ENCODE data around the gene HOXC10.

HOXC10 gene

DNA sequence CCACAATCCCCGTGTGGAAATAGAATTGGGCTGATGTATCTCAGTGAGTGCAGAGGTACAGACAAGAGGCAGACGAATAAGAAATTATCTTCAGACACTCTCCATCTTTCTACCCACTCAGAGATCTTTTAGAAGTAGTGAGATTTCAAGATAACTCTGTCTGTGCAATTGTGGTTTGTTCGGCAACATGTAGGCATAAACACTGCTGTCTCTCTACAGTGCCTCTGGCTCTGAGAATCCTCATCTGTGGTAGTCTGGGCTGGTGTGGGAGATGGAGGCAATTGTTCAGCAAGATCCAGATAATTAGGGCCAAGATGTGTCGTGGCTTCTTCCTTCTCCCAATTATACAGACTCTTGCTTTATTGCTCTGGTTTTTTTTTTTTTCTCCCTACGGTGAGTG lies 43.2 kb upstream of the HOXC10 start:
- Histone ChIP-seq H3K9me3 (peaks cover 59% of the 10 kb centered on the region), H3K27ac (no peak overlapping the region), H3K36me3 (no peaks in the 10 kb centered on the region), H3K4me3 (no peak overlapping the region), H4K20me1 (peaks cover 82% of the 10 kb centered on the region), H3K27me3 (peaks cover 100% of the 10 kb centered on the region), H3K9ac (no peak overlapping the region), H3K4me2 (no peak overlapping the region), H3K4me1 (no peaks in the 10 kb centered on the region)
- TF ChIP-seq Cebpa-rat (IDR thresholded peaks at IDR 0.05), result no peak

DNA sequence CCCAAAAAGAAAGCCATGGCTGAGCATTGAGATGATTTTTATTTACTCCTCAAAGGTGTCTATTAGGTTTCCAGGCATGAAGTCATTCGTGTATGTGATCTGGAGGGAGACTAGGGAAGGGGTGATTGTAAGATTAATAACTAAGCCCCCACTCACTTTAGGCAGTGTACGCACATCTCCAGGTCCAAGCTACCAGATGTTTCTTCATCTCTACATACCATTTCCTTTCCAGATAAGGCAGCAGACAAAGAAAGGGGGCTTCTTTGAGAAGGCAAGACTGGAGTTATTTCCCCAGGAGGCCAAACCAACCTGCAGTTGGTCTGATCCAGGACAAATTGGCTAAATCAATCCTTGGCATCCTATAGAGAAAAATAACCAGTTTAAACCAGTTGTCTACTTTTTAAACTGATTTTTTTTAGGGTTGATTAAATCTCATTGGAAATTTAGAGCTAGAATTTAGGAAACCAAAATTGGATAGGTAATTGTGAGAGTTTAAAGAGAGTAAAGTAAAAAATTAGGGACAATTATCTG lies 42.4 kb upstream of the HOXC10 start:
- TF ChIP-seq Cebpa-rat (IDR thresholded peaks at IDR 0.05), result no peak
- Histone ChIP-seq H3K36me3 (no peaks in the 10 kb centered on the region), H3K4me3 (no peak overlapping the region), H3K9ac (no peak overlapping the region), H3K27ac (no peak overlapping the region), H3K4me2 (no peak overlapping the region), H4K20me1 (peaks cover 81% of the 10 kb centered on the region), H3K27me3 (peaks cover 100% of the 10 kb centered on the region), H3K9me3 (peaks cover 59% of the 10 kb centered on the region), H3K4me1 (no peaks in the 10 kb centered on the region)

GRCh38 chr12:53944209-53944608 lies 40.7 kb upstream of the HOXC10 start:
- no peaks in the 10 kb centered on the region for H3K36me3 ChIP-seq
- H3K9ac ChIP-seq, result no peak overlapping the region
- H3K4me3 ChIP-seq, result no peak overlapping the region
- H3K27me3 ChIP-seq, result peaks cover 100% of the 10 kb centered on the region
- H3K27ac ChIP-seq, result no peak overlapping the region
- peaks cover 44% of the 10 kb centered on the region for H3K9me3 ChIP-seq
- no peak overlapping the region for H3K4me2 ChIP-seq
- no peaks in the 10 kb centered on the region for H3K4me1 ChIP-seq
- H4K20me1 ChIP-seq, result peaks cover 84% of the 10 kb centered on the region
- TF ChIP-seq Cebpa-rat (IDR thresholded peaks at IDR 0.05), result no peak

GRCh38 chr12:53944907-53945847 lies 39.8 kb upstream of the HOXC10 start:
- Histone ChIP-seq H3K4me3 (no peak overlapping the region), H3K36me3 (no peaks in the 10 kb centered on the region), H4K20me1 (peaks cover 84% of the 10 kb centered on the region), H3K9ac (no peak overlapping the region), H3K4me1 (no peaks in the 10 kb centered on the region), H3K9me3 (peaks cover 43% of the 10 kb centered on the region), H3K4me2 (no peak overlapping the region), H3K27ac (no peak overlapping the region), H3K27me3 (peaks cover 100% of the 10 kb centered on the region)
- TF ChIP-seq Cebpa-rat (IDR thresholded peaks at IDR 0.05), result no peak

GRCh38 chr12:53947743-53948142 lies 37.2 kb upstream of the HOXC10 start:
- H3K27me3 ChIP-seq, result peaks cover 100% of the 10 kb centered on the region
- H3K9me3 ChIP-seq, result peaks cover 35% of the 10 kb centered on the region
- H3K27ac ChIP-seq, result no peak overlapping the region
- H3K9ac ChIP-seq, result no peak overlapping the region
- TF ChIP-seq Cebpa-rat (IDR thresholded peaks at IDR 0.05), result no peak
- no peaks in the 10 kb centered on the region for H3K36me3 ChIP-seq
- H3K4me1 ChIP-seq, result no peaks in the 10 kb centered on the region
- H3K4me2 ChIP-seq, result no peak overlapping the region
- H3K4me3 ChIP-seq, result no peak overlapping the region
- H4K20me1 ChIP-seq, result peaks cover 99% of the 10 kb centered on the region

DNA sequence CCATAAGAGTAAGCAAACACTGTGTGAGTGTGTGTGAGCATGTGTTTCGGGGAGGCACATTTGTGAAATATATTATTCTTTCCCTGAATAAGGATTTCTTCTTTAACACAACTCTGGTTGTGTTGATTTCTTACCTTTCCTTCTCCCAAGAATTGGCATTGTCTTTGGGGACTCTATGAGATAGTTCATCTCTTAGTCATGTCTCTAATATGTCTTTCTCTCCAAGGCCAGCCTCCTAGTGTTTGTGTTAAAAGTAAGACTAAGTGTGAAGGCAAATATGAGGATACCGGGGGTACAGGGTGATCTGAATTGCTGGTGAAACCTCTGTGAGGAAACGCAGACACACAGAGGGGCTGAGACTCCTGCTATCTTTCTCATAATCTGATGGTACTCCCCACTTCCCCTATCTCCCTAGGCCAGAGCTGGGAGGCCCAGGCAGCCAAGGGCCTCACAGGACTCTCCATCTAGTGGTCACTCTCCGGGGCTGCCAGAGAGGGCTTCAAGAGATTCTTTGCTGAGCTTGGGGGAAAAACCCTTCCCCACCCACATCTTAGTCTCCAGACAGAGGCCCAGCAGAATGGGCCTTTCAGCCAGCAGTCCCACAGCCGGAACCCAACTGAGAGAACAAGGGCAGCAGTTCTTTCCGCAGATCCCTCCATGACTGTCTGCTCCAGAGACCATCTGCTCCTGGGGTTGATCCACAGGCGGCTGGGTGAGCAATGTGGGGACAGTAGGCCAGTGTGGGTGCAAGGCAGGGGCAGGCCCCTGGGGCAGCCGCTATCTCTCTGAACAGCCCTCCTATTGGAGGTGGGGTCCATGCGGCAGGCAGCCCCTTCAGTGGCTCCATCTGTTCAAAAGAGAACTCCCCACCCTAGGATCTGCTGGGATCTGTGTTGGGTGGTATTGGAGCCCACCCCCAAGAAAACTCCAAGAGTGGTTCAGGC lies 36.0 kb upstream of the HOXC10 start:
- Histone ChIP-seq H3K9ac (no peak overlapping the region), H3K27ac (no peak overlapping the region), H3K4me1 (no peaks in the 10 kb centered on the region), H4K20me1 (peaks cover 99% of the 10 kb centered on the region), H3K4me2 (no peak overlapping the region), H3K4me3 (no peak overlapping the region), H3K27me3 (peaks cover 100% of the 10 kb centered on the region), H3K36me3 (no peaks in the 10 kb centered on the region), H3K9me3 (peaks cover 28% of the 10 kb centered on the region)
- TF ChIP-seq Cebpa-rat (IDR thresholded peaks at IDR 0.05), result no peak

DNA sequence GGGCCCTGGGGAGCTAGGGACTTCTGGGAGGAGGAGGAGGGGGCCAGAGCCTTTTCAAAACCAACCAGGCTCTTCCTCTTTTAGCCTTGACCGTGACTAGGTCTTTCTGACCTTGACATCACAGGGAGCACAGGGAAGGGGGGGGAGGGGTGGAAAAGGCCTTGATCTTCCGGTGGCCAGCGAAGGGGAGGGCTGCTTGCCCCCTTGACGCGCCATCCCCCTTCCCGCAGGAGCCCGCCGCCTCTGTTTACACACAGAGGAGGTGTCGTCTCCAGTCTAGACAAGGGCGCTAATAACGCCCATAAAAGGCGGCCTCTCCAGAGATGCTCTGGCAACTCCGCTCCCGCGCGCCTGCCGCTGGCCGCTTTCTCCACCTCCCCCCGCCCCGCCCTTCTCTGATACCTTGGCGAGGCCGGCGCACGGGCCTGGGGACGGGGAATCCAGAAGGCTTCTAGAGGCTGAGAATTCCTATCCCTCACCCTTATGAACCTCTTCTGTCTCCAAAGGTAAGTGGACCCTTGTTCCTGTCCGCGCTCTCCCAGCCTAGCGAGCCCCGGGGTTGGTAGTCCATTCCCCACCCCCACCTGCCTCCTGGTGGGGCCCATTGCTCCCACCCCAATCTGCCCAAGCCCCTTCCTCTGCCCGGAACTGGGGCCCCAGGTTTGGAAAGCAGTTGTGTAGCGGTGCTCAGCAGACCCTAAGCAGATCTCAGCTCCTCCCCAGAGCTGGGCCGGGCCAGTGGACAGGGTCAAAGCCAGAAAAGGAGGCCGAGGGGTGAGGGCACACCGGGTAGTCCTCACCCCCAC lies 35.1 kb upstream of the HOXC10 start:
- H3K4me2 ChIP-seq, result no peak overlapping the region
- H3K36me3 ChIP-seq, result no peaks in the 10 kb centered on the region
- peaks cover 25% of the 10 kb centered on the region for H3K9me3 ChIP-seq
- H3K27me3 ChIP-seq, result peaks cover 100% of the 10 kb centered on the region
- H3K4me3 ChIP-seq, result no peak overlapping the region
- H3K27ac ChIP-seq, result no peak overlapping the region
- peaks cover 99% of the 10 kb centered on the region for H4K20me1 ChIP-seq
- TF ChIP-seq Cebpa-rat (IDR thresholded peaks at IDR 0.05), result no peak
- no peaks in the 10 kb centered on the region for H3K4me1 ChIP-seq
- no peak overlapping the region for H3K9ac ChIP-seq

DNA sequence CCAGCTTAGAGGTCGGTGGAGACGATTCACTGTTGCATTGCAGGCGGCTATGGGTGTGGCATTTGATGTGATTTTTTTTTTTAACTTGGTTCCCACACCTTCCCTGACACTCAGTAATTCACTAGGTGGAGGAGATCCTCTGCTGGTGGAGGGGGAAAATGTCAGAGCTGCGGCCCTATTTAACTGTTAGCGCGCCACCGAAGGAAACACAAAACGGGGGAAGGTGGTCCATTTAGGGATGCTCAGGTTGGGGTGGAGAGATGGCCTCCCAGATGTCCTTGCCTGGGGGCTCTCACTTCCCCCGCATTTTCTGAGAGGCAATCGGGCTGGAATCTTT lies 34.5 kb upstream of the HOXC10 start:
- H3K27ac ChIP-seq, result no peak overlapping the region

More for the DNA sequence above, 34.5 kb upstream of the HOXC10 start:
- Histone ChIP-seq H3K9ac (no peak overlapping the region), H3K4me1 (no peaks in the 10 kb centered on the region), H3K27me3 (peaks cover 100% of the 10 kb centered on the region), H3K4me3 (no peak overlapping the region), H3K4me2 (no peak overlapping the region), H3K36me3 (no peaks in the 10 kb centered on the region), H3K9me3 (peaks cover 25% of the 10 kb centered on the region), H4K20me1 (peaks cover 99% of the 10 kb centered on the region)
- no peak for TF ChIP-seq Cebpa-rat (IDR thresholded peaks at IDR 0.05)
